MCF 10A (cell line): ENCODE measurements around the gene MMP28. TPM values are rescaled to one million over a fixed set of nuclear protein-coding genes. Genes with fewer than 3 reads are reported as not detected.

Source experiments
- Bru-seq: library from RNA; stranded (reverse); fragments of 400-500 nt; gene quantifications from one replicate; lab custom pipeline; 2021; lab: Mats Ljungman, UMichigan
- BruChase-seq, 2 experiments: library from RNA; stranded (reverse); fragments of 400-500 nt; gene quantifications; one replicate each; lab custom pipeline; 2021; lab: Mats Ljungman, UMichigan
- BruUV-seq: library from RNA; stranded (reverse); fragments of 400-500 nt; replicated peaks from 2 replicates; lab custom pipeline; 2021; lab: Mats Ljungman, UMichigan
- CTCF ChIA-PET: fragments of 300-600 bp; sonication (Branson Sonifier 250); formaldehyde crosslinking; extraction: SDS; loops from one replicate; lab custom pipeline; 2021; ENCODE audit warnings: antibody characterized with exemption, inconsistent platforms; lab: Yijun Ruan, JAX
- POLR2A ChIA-PET: fragments of 300-600, 350-650 bp; sonication (Branson Sonifier 250); formaldehyde crosslinking; extraction: SDS; loops from one replicate; lab custom pipeline; 2020; ENCODE audit warnings: antibody characterized with exemption, inconsistent platforms; lab: Yijun Ruan, JAX
- DNase-seq: peaks from one replicate; pipeline ENCODE4 v3.0.0-alpha.2; 2018; ENCODE audit not compliant: unreplicated experiment
- H3K27ac Mint-ChIP-seq: one replicate; pipeline ENCODE4 v1.8.0; 2022; ENCODE audit warnings: mild to moderate bottlenecking, low read depth, mixed read lengths; ENCODE audit not compliant: unreplicated experiment
- H3K27me3 Mint-ChIP-seq: one replicate; pipeline ENCODE4 v1.8.0; 2022; ENCODE audit warnings: mixed read lengths; ENCODE audit not compliant: insufficient read depth, unreplicated experiment
- H3K36me3 Mint-ChIP-seq: one replicate; pipeline ENCODE4 v1.8.0; 2022; ENCODE audit warnings: mild to moderate bottlenecking, moderate library complexity, mixed read lengths; ENCODE audit not compliant: insufficient read depth, unreplicated experiment
- H3K4me1 Mint-ChIP-seq: one replicate; pipeline ENCODE4 v1.8.0; 2022; ENCODE audit warnings: mixed read lengths; ENCODE audit not compliant: insufficient read depth, unreplicated experiment
- H3K4me3 Mint-ChIP-seq: one replicate; pipeline ENCODE4 v1.8.0; 2022; ENCODE audit warnings: mild to moderate bottlenecking, moderate library complexity, mixed read lengths; ENCODE audit not compliant: unreplicated experiment
- H3K9me3 Mint-ChIP-seq: one replicate; pipeline ENCODE4 v1.8.0; 2022; ENCODE audit warnings: mixed read lengths; ENCODE audit not compliant: unreplicated experiment
- CTCF ChIP-seq: fragments of 200-600 bp; IDR thresholded peaks from one replicate; pipeline ENCODE4 v1.8.0; 2022; ENCODE audit warnings: antibody characterized with exemption, mild to moderate bottlenecking; ENCODE audit not compliant: unreplicated experiment
- intact Hi-C: fragments of 100-400 bp; cut with micrococcal nuclease; formaldehyde crosslinking; loops from 2 replicates; pipeline ENCODE4 v1.14.1; 2022
- long read RNA-seq: library from polyadenylated mRNA; stranded (forward); transcript quantifications from one replicate; pipeline ENCODE4 v2.0.0, GENCODE V29; 2022
- total RNA-seq: library from RNA; stranded (reverse); gene quantifications from 2 replicates; pipeline ENCODE4 v1.2.3, GENCODE V29; 2022

MMP28 gene
- 22.3 and 27.4 TPM in 2 replicates for total RNA-seq
- Bru-seq, nascent RNA, result percentile 65 among the genes with signal in this experiment
- percentile 63 among the genes with signal in this experiment for BruChase-seq, experiment 1, labeled RNA remaining after a 6-hour chase
- BruChase-seq, experiment 2, labeled RNA remaining after a 2-hour chase, result percentile 68 among the genes with signal in this experiment
- long read RNA-seq, transcript MMP28-201 (8 exons, 1,928 nt), result major isoform, 24 of 62 reads
- long read RNA-seq, transcript MMP28-203 (3 exons, 1,092 nt), result minor isoform, 8 of 62 reads
- long read RNA-seq, partial matches to known transcripts, result 7 of 62 reads
- long read RNA-seq, other reads (novel, unspliced or antisense), result 23 of 62 reads

GRCh38 chr17:35795007-35795870, at the start of gene MMP28:
TSS of gene MMP28 (minus strand) at chr17:35795641. CDS start at chr17:35795377, 264 bp downstream.
- Mint-ChIP-seq H3K36me3 (peaks cover 7% of the 10 kb centered on the region), H3K27me3 (no peaks in the 10 kb centered on the region), H3K27ac (peak within 1 kb of the TSS; percentile 20), H3K9me3 (no peaks in the 10 kb centered on the region), H3K4me1 (peaks cover 42% of the 10 kb centered on the region), H3K4me3 (peak within 1 kb of the TSS; percentile 72)
- TF ChIP-seq CTCF, result no peak
- intact Hi-C loops, result no loop called here
- ChIA-PET CTCF (interaction anchor here (1.4 to 11.7 kb wide), 5 partner anchors 10 to 28 kb away, joined by 6 to 153 read pairs (median 13); partner anchors contain the start of gene TAF15), POLR2A (interaction anchor here (0.7 to 27.4 kb wide), 5 partner anchors 11 to 363 kb away, joined by 3 to 736 read pairs (median 3); partner anchors contain the start of genes SLFN12 and TAF15)
- peak; percentile 53 for DNase-seq
- BruUV-seq, result no TSS peak

GRCh38 chr17:35844547-35844946, 49.1 kb upstream of the MMP28 start:
- POLR2A ChIA-PET, result no interaction called here
- intact Hi-C loops, result no loop called here
- CTCF ChIA-PET, result no interaction called here
- Mint-ChIP-seq H3K9me3 (no peaks in the 10 kb centered on the region), H3K27me3 (no peaks in the 10 kb centered on the region), H3K36me3 (peaks cover 84% of the 10 kb centered on the region), H3K4me3 (no peak overlapping the region), H3K4me1 (no peaks in the 10 kb centered on the region), H3K27ac (no peak overlapping the region)
- no peak for TF ChIP-seq CTCF
- TSS peak; percentile 58 for BruUV-seq
- DNase-seq, result no peak

GRCh38 chr17:35843698-35844097, 48.3 kb upstream of the MMP28 start:
- intact Hi-C loops, result no loop called here
- Mint-ChIP-seq H3K4me3 (no peak overlapping the region), H3K27ac (no peak overlapping the region), H3K36me3 (peaks cover 89% of the 10 kb centered on the region), H3K9me3 (no peaks in the 10 kb centered on the region), H3K27me3 (no peaks in the 10 kb centered on the region), H3K4me1 (no peaks in the 10 kb centered on the region)
- POLR2A ChIA-PET, result no interaction called here
- CTCF ChIA-PET, result no interaction called here
- DNase-seq, result no peak
- TF ChIP-seq CTCF, result no peak
- no TSS peak for BruUV-seq

GRCh38 chr17:35842239-35842638, 46.8 kb upstream of the MMP28 start:
- Mint-ChIP-seq H3K27me3 (no peaks in the 10 kb centered on the region), H3K36me3 (peaks cover 93% of the 10 kb centered on the region), H3K4me1 (no peaks in the 10 kb centered on the region), H3K9me3 (no peaks in the 10 kb centered on the region), H3K27ac (no peak overlapping the region), H3K4me3 (no peak overlapping the region)
- BruUV-seq, result no TSS peak
- TF ChIP-seq CTCF, result no peak
- no peak for DNase-seq
- CTCF ChIA-PET, result interaction anchor here (0.7 to 0.9 kb wide), 2 partner anchors 8 to 27 kb away, joined by 4 read pairs; no protein-coding TSS in a partner anchor
- POLR2A ChIA-PET, result interaction anchor here (0.6 to 2.0 kb wide), 6 partner anchors 10 to 161 kb away, joined by 3 to 10 read pairs (median 4); no protein-coding TSS in a partner anchor
- intact Hi-C loops, result no loop called here
